HepG2 (cell line): ENCODE results near the gene FKBP8. TPM values are rescaled to one million over a fixed set of nuclear protein-coding genes. Genes with fewer than 3 reads are reported as not detected.

ENCODE experiments used
- ARNTL ChIP-seq: sonication (generic); formaldehyde crosslinking; IDR thresholded peaks from 2 replicates; pipeline ENCODE4 v1.4.0; 2020; ENCODE audit warnings: mild to moderate bottlenecking, missing genetic modification reagents
- ATF7 ChIP-seq, 2 experiments: fragments of 450-650 bp in 1 of 2; sonication (generic) in 1 of 2; formaldehyde crosslinking in 1 of 2; IDR thresholded peaks; 2 replicates each; pipeline versions ENCODE4 v1.4.0 to v1.6.1; 2016 to 2020; ENCODE audit warnings: antibody characterized with exemption in 1 of 2, mild to moderate bottlenecking in 1 of 2, missing genetic modification reagents in 1 of 2
- FOSL1 ChIP-seq: sonication (generic); formaldehyde crosslinking; IDR thresholded peaks from 2 replicates; pipeline ENCODE4 v1.9.0; 2021; ENCODE audit warnings: missing genetic modification reagents, borderline replicate concordance
- FOXA3 ChIP-seq: IDR thresholded peaks from 2 replicates; pipeline ENCODE4 v1.6.1; 2016; ENCODE audit warnings: missing genetic modification reagents, missing compliant biosample characterization
- FOXK2 ChIP-seq: fragments of 450-650 bp; IDR thresholded peaks from 2 replicates; pipeline ENCODE4 v1.6.1; 2016
- MAFG ChIP-seq: sonication (generic); formaldehyde crosslinking; IDR thresholded peaks from 2 replicates; pipeline ENCODE4 v1.5.1; 2020; ENCODE audit warnings: mild to moderate bottlenecking, missing genetic modification reagents
- MAFK ChIP-seq, 2 experiments: IDR thresholded peaks in 1 of 2; conservative IDR thresholded peaks in 1 of 2; 2 replicates each; pipeline ENCODE4 v1.6.1; 2011; ENCODE audit warnings: improper control_type of control experiment in 2 of 2, low read length in 2 of 2
- MLXIP ChIP-seq: sonication (generic); formaldehyde crosslinking; IDR thresholded peaks from 2 replicates; pipeline ENCODE4 v1.9.0; 2021; ENCODE audit warnings: missing genetic modification reagents, borderline replicate concordance
- PBX2 ChIP-seq: IDR thresholded peaks from 2 replicates; pipeline ENCODE4 v1.6.1; 2016; ENCODE audit warnings: control low read depth
- SMARCE1 ChIP-seq: fragments of 450-650 bp; IDR thresholded peaks from 2 replicates; pipeline ENCODE4 v1.6.1; 2017; ENCODE audit warnings: borderline replicate concordance
- SNAI1 ChIP-seq: sonication (generic); formaldehyde crosslinking; IDR thresholded peaks from 2 replicates; pipeline ENCODE4 v1.5.0; 2020; ENCODE audit warnings: mild to moderate bottlenecking, missing genetic modification reagents, borderline replicate concordance
- TCF12 ChIP-seq, 2 experiments: fragments of 450-650 bp in 1 of 2; sonication (generic) in 1 of 2; formaldehyde crosslinking in 1 of 2; IDR thresholded peaks; 2 replicates each; pipeline versions ENCODE4 v1.6.1 to v1.8.0; 2017 to 2022; ENCODE audit warnings: antibody characterized with exemption in 1 of 2, mild to moderate bottlenecking in 1 of 2, missing genetic modification reagents in 1 of 2, moderate library complexity in 1 of 2
- ZNF235 ChIP-seq: sonication (generic); formaldehyde crosslinking; IDR thresholded peaks from 2 replicates; pipeline ENCODE4 v1.8.1; 2023; ENCODE audit warnings: mild to moderate bottlenecking, missing genetic modification reagents, borderline replicate concordance
- ZNF276 ChIP-seq: sonication (generic); formaldehyde crosslinking; IDR thresholded peaks from 2 replicates; pipeline ENCODE4 v1.4.0; 2020; ENCODE audit warnings: mild to moderate bottlenecking, low read depth, missing genetic modification reagents
- ZNF296 ChIP-seq: sonication (generic); formaldehyde crosslinking; conservative IDR thresholded peaks from 2 replicates; pipeline ENCODE4 v1.5.0; 2020; ENCODE audit warnings: mild to moderate bottlenecking, missing genetic modification reagents
- ZNF670 ChIP-seq: sonication (generic); formaldehyde crosslinking; IDR thresholded peaks from 2 replicates; pipeline ENCODE4 v1.8.0; 2022; ENCODE audit warnings: mild to moderate bottlenecking, missing genetic modification reagents, borderline replicate concordance
- ZNF780A ChIP-seq: sonication (generic); formaldehyde crosslinking; IDR thresholded peaks from 2 replicates; pipeline ENCODE4 v1.8.0; 2022; ENCODE audit warnings: mild to moderate bottlenecking, missing genetic modification reagents, moderate library complexity
- ZNF850 ChIP-seq: sonication (generic); formaldehyde crosslinking; conservative IDR thresholded peaks from 2 replicates; pipeline ENCODE4 v1.9.0; 2021; ENCODE audit warnings: mild to moderate bottlenecking, missing genetic modification reagents
- ZNF883 ChIP-seq: sonication (generic); formaldehyde crosslinking; IDR thresholded peaks from 2 replicates; pipeline ENCODE4 v1.5.1; 2020; ENCODE audit warnings: mild to moderate bottlenecking, missing genetic modification reagents; ENCODE audit errors: not compliant biosample characterization
- ZUFSP ChIP-seq: sonication (generic); formaldehyde crosslinking; IDR thresholded peaks from 2 replicates; pipeline ENCODE4 v1.9.0; 2021; ENCODE audit warnings: missing genetic modification reagents, mild to moderate bottlenecking, borderline replicate concordance
- polyA plus RNA-seq, 8 experiments: library from polyadenylated mRNA; depleted of rRNA in 3 of 8; stranded (reverse) in 7 of 8; unstranded in 1 of 8; fragments of >200 nt; fragmentation: Illumina TruSeq in 4 of 8; extraction: Trizol in 4 of 8; gene quantifications; 2 replicates each; pipeline versions ENCODE4 v1.2.1 to v1.2.3, GENCODE V29; 2011 to 2016; ENCODE audit warnings: low read depth in 4 of 8, missing spikeins in 1 of 8, mixed read lengths in 1 of 8; ENCODE audit not compliant: insufficient read depth in 1 of 8
- total RNA-seq, 5 experiments: library from RNA; depleted of rRNA; stranded (reverse); fragments of >200 nt; fragmentation: Illumina TruSeq; extraction: Trizol; gene quantifications; 2 replicates each; pipeline ENCODE4 v1.2.3, GENCODE V29; 2016; ENCODE audit warnings: low read depth in 1 of 5

Gene FKBP8
- total and polyA plus RNA-seq, 2 of the 13 experiments (the other 11 are each of a cell fraction or from before 2014, with no cell fraction given): 81.7 to 93.9 TPM

GRCh38 chr19:18588611-18589379, 45.4 kb upstream of the FKBP8 start, which contains the start of gene REX1BD (continued):
- TF ChIP-seq MLXIP (CRISPR knock-in tag) (no peak), SMARCE1 (no peak), ZNF276 (CRISPR knock-in tag) (no peak), MAFK (conservative IDR thresholded peaks at IDR 0.05 in 1 of 2, IDR thresholded peaks at IDR 0.05 in 1 of 2; ENCODE audit: low read length in 2 of 2) (no peak), FOXK2 (no peak), ZNF670 (0 out of 2 replicates have a peak, but pooled peaks have one; percentile 20), SNAI1 (CRISPR knock-in tag) (no peak), ZNF850 (0 out of 2 replicates have a peak, but pooled peaks have one; percentile 56), FOXA3 (CRISPR knock-in tag) (peak; percentile 63; the same call in 1 of the 2 replicates), ARNTL (CRISPR knock-in tag) (no peak; the same call in 1 of the 2 replicates), ZNF235 (CRISPR knock-in tag) (peak; percentile 89), PBX2 (CRISPR knock-in tag) (no peak), TCF12 (IDR thresholded peaks at IDR 0.05) (no peak), TCF12 (CRISPR knock-in tag; IDR thresholded peaks at IDR 0.05) (0 out of 2 replicates have a peak, but pooled peaks have one; percentile 35), ZNF296 (CRISPR knock-in tag) (0 out of 2 replicates have a peak, but pooled peaks have one; percentile 68), ATF7 (IDR thresholded peaks at IDR 0.05) (no peak), ATF7 (CRISPR knock-in tag; IDR thresholded peaks at IDR 0.05) (no peak), ZUFSP (CRISPR knock-in tag) (no peak), FOSL1 (CRISPR knock-in tag) (no peak), ZNF883 (CRISPR knock-in tag) (peak; percentile 14), MAFG (CRISPR knock-in tag) (no peak), ZNF780A (CRISPR knock-in tag) (no peak)
